Measurements from ENCODE around the gene LAMC1.
A peak's percentile ranks its signal among the peaks of the same experiment; 100 is the strongest.

Gene LAMC1

DNA sequence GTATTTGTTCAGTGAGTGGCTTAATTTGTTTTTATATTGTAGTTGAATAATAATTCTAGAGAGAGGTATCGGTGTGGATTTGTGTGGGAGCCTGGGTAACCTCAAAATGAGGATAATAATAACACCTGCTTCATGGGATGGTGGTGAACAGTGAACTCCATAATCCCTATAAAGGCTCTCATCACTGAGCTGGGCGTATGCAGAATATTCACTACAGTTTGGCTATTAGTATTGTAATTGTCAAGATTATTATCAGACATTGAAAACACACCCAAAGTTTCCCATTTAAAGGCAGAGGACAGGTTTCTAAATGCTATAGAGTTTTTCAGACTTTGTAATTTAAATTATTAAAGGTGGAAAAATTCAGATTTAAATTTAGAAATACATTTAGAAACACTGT is 155.8 kb downstream of the LAMC1 start:
- DNase-seq (ENCODE audit: extremely low read depth, low read depth): no peak
- TF ChIP-seq, protein P1, sequence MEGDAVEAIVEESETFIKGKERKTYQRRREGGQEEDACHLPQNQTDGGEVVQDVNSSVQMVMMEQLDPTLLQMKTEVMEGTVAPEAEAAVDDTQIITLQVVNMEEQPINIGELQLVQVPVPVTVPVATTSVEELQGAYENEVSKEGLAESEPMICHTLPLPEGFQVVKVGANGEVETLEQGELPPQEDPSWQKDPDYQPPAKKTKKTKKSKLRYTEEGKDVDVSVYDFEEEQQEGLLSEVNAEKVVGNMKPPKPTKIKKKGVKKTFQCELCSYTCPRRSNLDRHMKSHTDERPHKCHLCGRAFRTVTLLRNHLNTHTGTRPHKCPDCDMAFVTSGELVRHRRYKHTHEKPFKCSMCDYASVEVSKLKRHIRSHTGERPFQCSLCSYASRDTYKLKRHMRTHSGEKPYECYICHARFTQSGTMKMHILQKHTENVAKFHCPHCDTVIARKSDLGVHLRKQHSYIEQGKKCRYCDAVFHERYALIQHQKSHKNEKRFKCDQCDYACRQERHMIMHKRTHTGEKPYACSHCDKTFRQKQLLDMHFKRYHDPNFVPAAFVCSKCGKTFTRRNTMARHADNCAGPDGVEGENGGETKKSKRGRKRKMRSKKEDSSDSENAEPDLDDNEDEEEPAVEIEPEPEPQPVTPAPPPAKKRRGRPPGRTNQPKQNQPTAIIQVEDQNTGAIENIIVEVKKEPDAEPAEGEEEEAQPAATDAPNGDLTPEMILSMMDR (IDR thresholded peaks at IDR 0.05; ENCODE audit: low read depth, low read length): no peak

DNA sequence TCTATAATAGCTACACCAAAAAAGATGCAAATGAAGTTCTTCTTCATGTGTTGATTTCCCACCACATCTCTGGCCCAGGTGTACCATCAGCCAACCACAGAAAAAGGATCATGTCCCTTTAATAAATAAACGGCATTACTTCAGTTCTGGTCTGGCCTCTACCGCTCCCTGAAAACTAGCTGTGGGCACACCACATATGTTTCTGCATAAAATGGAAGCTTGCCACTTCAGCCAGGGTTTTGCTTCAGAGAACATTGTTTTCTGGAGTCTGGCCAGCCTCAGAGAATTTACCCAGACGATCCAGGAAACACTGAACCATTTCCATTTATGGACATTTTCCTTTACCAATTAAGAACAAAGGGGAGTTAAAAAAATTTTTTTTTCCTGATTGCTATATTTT is 157.0 kb downstream of the LAMC1 start:
- TF ChIP-seq, protein P1 (IDR thresholded peaks at IDR 0.05; ENCODE audit: low read depth, low read length): no peak
- DNase-seq (ENCODE audit: extremely low read depth, low read depth): peak; percentile 84

DNA sequence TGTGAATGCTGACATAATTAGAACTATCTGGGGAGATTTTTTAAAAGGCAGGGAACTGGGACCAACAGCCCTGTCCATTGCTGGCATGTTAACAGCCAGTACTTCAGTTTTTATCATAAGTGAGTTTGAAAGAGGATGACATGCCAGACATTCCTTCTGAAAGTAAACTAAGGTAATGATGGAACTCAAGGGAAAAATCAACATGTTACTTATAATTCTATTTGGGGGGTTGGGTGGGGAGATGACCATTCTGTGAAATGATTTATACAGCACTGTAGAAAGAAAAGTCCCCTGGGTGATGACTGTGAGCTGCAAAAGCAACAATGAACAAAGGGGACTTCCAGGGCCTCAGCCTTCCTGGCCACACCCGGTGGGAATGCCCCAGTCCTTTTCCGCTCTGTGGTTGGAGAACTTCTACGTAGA is 157.4 kb downstream of the LAMC1 start:
- no peak for DNase-seq (ENCODE audit: extremely low read depth, low read depth)
- TF ChIP-seq, protein P1 (IDR thresholded peaks at IDR 0.05; ENCODE audit: low read depth, low read length): no peak

- TF ChIP-seq, protein P1 (IDR thresholded peaks at IDR 0.05; ENCODE audit: low read depth, low read length): no peak; the same call in 1 of the 2 replicates
- no peak for DNase-seq (ENCODE audit: extremely low read depth, low read depth)
These were observed 162.8 kb downstream of the LAMC1 start, which contains the start of gene LAMC2 for GRCh38 chr1:183185941-183186490. Gene LAMC2 (plus strand): TSS chr1:183186264. CDS start chr1:183186353, 89 bp downstream.

- TF ChIP-seq, protein P1 (IDR thresholded peaks at IDR 0.05; ENCODE audit: low read depth, low read length): no peak
- no peak for DNase-seq (ENCODE audit: extremely low read depth, low read depth)
These were observed 163.6 kb downstream of the LAMC1 start for GRCh38 chr1:183186841-183187240.

DNA sequence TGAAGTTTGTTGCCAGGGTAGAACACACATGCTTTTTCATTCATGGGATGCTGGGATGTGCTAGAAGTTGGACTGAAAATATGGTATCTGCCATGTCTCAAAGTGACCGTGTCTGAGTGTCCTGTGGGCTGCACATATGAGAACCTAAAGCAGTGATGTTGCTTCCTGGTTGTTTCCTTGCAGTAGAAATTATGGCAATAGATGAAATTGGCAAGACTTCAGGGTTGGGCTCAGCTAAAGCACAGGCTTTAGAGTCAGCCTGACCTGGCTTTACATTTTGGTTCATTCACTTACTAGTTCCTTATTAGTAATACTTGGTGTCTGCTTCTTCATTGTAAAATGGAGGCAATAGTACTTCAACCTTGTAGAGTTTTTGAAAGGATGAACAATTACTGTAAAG is 165.0 kb downstream of the LAMC1 start:
- TF ChIP-seq, protein P1 (IDR thresholded peaks at IDR 0.05; ENCODE audit: low read depth, low read length): no peak
- no peak for DNase-seq (ENCODE audit: extremely low read depth, low read depth)

DNA sequence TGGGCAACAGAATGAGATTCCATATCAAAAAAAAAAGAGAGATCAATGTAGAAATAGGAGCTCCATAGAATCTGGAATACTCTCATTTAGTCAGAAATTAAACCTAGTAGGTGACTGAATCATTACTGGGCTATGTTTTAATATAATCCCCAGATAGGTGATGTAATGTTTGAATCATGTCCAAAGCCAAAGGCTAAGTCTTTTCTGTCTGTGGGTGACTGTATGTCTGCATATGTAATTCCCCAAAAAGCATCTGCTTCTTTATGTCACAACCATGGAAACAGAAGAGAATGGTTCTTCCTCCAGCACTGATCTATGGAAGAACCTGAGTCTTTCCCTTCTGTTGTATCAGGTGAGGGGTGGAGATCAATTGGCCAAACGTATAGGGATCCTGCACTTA is 168.6 kb downstream of the LAMC1 start:
- TF ChIP-seq, protein P1 (IDR thresholded peaks at IDR 0.05; ENCODE audit: low read depth, low read length): no peak
- no peak for DNase-seq (ENCODE audit: extremely low read depth, low read depth)

All from AG09319 (cell line).